GM19023 (cell line): ENCODE results near the gene ELFN2.
"Not testable (repeated sequence)": the region's sequence is repeated elsewhere in the genome, so short reads cannot be mapped to it uniquely, and the experiment has no call there.

ENCODE experiments used
- ATAC-seq: cut with Tn5 transposase; IDR thresholded peaks from one replicate; pipeline ENCODE4 v1.9.1; 2021; ENCODE audit warnings: mild to moderate bottlenecking, moderate library complexity; ENCODE audit not compliant: unreplicated experiment

The ELFN2 gene

DNA sequence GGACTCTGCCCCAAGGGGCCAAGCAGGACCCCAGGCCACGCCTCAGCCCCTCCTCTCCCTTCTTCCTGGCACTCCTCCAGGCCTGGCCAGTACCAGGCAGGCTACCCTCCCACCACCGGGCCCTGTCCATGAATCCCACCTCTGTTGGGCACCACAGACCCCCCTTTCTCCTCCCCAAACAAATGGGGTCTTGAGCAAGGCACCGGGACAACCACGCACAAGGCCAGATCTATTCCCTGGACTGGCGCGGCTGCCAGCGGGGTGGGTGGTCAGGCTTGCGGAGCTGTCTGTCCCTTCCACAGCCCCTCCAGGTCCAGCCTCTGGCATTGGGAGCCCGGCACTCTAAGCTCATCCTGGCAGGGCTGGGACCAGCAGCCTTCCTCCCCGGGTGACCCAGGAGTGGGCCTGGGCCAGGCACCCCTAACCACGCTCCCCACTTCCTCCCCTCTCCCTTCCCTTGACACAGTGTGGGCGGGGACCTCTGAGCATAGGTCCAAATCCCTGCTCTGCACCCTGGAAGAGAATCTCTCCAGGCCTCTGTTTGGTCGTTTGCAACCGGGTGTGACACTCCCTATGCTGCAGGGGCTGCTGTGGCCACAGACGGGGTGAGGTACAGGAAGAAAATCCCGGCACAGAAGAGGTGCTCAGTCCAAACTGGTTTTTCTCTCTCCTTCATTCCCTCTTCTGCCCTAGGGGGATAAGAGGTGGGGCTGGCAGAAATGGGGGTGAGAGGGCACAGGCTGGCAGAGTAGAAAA, 14.6 kb downstream of the ELFN2 start:
- no peak for ATAC-seq

- no peak for ATAC-seq
Observed at GRCh38 chr22:37411655-37412054, 15.6 kb downstream of the ELFN2 start.

DNA sequence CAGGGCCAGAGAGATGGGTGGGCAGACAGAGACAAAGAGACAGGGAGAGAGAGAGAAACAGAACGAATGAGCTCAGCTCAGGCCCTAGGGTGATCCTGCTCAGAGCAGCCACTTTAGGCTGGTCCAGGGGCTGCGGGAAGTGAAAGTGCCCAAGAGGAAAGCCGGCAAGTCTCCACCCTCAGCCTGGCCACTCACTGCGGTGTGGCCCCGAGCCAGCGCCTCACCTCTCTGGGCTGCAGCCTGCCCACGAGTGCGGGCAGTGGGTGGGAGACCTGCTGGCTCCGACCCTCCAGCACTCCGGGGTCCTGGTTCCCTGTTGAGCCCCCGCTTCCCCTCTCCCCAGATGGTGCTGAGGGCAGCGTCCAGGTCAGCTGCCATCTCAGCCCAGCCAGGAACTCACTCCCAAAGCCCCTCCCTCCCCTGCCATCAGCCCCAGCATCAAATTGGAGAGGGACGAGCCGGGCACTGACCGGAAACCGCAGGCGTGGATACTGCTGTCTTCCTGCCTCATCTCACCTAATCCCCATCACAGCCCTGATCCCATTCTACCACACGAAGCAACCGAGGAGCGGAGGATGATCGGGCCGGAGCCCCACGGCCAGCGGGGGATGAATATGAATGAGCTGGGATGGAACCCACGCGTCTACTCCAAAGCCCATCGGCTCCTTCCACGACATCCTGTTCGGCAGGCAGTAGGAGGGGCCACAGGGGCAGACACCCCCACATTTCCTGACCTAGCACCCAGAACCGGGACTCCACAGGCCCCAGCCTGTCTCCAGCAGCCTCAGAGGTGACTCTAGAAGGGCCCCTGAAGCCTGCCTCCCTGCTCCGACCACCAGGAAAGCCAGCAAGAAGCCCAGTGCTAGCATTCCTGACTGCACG, 16.9 kb downstream of the ELFN2 start:
- no peak for ATAC-seq

DNA sequence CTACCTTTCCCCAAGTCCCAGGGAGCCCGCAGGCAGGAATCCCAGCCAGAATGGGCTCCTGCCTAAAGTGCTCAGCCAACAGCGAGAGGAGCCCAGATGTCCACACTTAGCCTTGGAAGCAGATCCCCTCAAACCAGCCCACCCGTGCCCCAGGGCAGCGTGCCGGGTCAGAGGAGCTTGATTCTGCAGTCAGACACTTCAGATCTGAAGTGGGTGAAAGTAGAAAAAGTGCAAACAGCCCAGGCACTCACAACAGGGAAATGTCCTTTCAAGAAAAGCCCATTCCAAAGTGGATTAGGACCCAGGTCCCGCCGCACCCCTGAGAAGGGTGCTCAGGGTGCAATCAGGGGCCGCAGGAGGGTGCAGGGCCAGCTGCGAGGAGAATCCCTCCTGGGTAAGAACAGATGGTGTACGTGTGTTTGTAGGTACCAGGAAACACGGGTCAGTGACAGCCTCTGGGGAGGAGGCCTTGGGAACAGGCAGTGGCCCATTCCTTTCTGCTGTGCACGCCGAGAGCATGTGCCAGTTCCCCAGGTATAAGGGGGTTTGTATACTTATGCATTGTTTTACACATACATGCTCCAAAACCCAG, 17.7 kb downstream of the ELFN2 start:
- ATAC-seq, result no peak

GRCh38 chr22:37409031-37409430, 18.2 kb downstream of the ELFN2 start:
- ATAC-seq, result no peak

DNA sequence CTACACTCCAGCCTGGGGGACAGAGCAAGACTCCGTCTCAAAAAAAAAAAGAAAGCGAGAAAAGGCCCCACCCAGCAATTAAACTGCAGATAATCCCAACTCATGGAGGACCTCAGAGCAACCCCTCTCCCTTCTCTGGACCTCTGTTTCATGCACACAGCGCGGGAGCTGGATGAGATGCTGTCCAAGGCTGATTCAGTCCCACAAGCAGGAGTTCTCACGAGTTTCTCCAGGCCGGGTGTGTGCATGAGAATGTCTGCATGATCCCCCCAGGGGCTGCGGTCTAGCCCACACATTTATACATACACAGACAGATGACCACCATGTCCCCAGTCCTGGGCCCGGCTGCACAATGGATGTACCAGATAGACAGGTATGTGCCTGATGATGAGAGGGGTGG, 19.4 kb downstream of the ELFN2 start:
- ATAC-seq, result no peak

- ATAC-seq, result no peak
Observed at GRCh38 chr22:37406441-37407235, 20.6 kb downstream of the ELFN2 start.

- no peak for ATAC-seq
Observed at GRCh38 chr22:37404091-37404490, 23.2 kb downstream of the ELFN2 start.

GRCh38 chr22:37403267-37403960, 23.9 kb downstream of the ELFN2 start:
- ATAC-seq, result no peak

GRCh38 chr22:37402184-37402506, 25.1 kb downstream of the ELFN2 start:
- ATAC-seq, result no peak

DNA sequence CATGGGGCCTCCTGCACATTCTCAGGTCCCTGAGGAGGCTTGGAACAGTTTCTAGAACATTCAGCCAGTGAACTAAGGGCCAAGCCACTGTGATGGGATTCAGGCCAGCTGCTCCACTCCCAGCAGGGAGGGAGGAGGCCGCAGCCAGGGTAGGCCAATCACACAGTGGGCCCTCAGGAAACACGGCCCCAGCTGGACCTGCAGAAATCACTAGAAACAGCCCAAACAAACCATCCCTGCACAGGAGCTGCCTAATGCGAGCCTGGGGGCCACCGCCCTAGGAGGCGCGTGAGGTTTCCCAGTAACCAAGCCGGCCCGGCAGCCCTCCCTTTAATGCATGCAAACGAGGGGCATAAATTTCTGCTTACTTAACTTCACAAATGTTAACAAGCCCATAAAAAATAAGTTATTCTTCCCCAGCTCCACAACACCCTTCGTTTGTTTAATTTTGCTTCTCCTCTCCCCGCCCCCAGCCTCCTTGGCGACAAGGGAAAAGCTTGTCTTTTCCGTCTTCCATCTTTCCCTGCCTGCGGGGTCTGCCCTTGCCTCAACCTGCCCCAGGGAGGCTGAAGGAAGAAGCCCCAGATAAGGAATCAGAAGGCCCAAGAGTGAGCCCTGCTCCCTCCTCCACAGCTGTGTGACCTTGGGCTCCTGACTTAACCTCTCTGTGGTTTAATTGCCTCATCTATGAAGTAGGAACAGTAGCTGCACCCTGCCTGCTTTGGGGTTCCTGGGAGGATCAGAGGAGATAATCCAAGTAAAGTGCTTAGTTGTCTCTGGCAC, 25.7 kb downstream of the ELFN2 start:
- no peak for ATAC-seq

DNA sequence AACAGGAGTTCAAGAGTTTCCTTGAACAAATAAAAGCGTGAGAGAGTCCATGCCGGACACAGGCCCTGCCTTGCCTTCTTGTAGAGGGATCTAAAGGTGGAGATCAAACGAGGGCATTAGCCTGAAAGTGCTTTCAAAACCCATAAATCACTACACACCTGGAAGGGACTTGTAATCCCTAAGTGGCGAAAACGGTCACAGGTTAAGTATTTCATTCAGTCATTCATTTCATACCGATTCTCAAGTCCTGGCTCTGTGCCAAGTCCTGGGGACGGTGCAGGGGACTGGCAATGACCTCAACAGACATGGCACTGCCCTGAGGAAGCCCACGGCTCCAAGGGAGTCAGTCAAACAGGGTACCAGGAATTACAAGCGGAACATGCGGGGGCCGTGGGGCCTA, 26.6 kb downstream of the ELFN2 start:
- no peak for ATAC-seq

- not testable (repeated sequence) for ATAC-seq
Observed at GRCh38 chr22:37399457-37399856, 27.8 kb downstream of the ELFN2 start.

- ATAC-seq, result no peak
Observed at GRCh38 chr22:37397226-37397625, 30.1 kb downstream of the ELFN2 start.

DNA sequence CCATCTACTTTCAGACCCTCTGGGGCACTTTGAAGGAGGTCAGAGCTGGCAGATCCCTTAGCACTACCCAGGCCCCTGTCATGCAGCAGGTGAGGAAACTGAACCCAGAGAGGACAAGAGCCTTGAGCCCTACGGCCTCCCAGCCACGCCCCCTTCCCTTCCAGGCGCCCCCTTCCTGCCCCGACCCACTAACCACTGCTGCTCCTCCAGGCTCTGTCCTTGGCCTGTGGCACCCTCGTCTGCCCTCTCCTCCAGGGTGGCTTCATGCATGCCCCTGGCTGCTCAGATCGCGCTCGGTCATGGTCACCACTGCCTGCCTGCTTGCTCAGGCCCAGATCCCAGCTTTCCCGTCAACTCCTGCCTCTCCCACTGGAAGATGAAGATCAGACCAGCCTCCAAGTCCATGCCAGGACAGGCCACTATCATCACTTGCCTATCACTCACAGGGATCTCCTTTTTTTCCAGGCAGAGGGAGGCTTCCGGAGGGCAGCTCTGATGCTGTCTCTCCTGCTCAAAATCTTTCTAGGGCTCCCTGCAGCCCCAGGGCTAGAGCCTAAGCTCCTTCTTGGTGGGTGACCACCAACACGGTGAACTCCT, 30.7 kb downstream of the ELFN2 start:
- no peak for ATAC-seq

GRCh38 chr22:37394341-37394740, 32.9 kb downstream of the ELFN2 start:
- no peak for ATAC-seq

GRCh38 chr22:37393746-37394145, 33.5 kb downstream of the ELFN2 start:
- no peak for ATAC-seq

DNA sequence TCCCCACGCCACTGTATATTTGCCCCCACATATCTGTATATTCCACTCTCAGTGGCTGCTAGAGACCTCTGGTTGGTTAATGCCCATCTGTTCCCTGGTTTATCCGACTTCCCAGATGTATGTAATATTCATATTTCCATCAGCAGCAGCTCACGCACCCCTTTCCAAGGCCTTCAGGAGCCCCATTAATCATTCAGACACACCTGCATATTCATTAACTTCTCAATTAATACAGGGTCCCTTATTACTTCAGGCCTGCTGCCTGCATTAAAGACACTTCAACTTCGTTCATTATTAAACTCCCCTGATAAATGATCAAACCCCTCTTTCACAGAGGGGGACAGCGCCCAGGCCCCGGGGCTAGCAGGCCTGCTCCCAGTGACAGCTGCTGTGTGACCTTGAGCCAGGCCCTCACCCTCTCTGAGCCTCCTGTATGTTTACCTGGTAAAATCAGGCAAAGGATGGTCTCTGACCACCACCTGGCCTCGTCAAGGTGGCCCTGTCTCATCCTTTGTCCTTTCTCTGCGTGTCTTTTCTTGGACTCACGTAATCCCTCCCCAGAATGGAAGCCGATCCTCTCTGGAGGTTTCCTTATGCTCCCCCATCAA, 34.5 kb downstream of the ELFN2 start:
- no peak for ATAC-seq

DNA sequence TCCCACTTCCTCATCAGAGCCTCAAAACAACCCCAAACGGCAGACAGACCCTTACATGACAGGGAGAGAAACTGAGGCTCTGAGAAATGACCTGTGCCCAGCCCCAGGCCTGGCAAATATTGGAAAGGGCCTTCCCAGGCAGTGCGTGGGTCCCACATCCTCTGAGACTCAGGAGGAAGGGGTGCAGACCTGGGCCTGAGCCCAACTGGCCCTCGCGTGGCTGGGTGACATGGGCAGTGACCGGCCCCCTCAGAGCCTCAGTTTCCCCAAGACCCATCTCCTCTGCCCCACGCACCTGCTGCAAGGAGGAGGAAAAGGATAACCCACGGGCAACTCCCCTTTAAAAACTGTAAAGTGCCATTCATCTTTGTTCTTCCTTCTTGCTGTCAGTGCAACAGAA, 35.6 kb downstream of the ELFN2 start:
- no peak for ATAC-seq
